GM21737 (cell line): ENCODE measurements around the gene FCER1G.

Experiments
- ATAC-seq: cut with Tn5 transposase; IDR thresholded peaks from one replicate; pipeline ENCODE4 v1.9.1; 2021; ENCODE audit warnings: mild to moderate bottlenecking, moderate library complexity; ENCODE audit not compliant: unreplicated experiment

FCER1G gene

GRCh38 chr1:161260376-161261260 lies 45.5 kb downstream of the FCER1G start:
- ATAC-seq: no peak

- ATAC-seq: no peak
These were observed 46.5 kb downstream of the FCER1G start for GRCh38 chr1:161261261-161262235.

- ATAC-seq: no peak
These were observed 50.2 kb downstream of the FCER1G start for GRCh38 chr1:161265305-161265704.

GRCh38 chr1:161266202-161266601 lies 51.1 kb downstream of the FCER1G start:
- no peak for ATAC-seq

GRCh38 chr1:161266836-161267235 lies 51.7 kb downstream of the FCER1G start:
- ATAC-seq: no peak

- no peak for ATAC-seq
These were observed 52.2 kb downstream of the FCER1G start for GRCh38 chr1:161267321-161267720.
